SU-DHL-6 (cell line): ENCODE results near the gene UCHL1.

Experiments used
- EZH2phosphoT487 ChIP-seq: fragments of 200-600 bp; sonication (generic), shearing (Covaris generic); conservative IDR thresholded peaks from 2 replicates; pipeline ENCODE4 v1.6.1; 2018; ENCODE audit warnings: mild to moderate bottlenecking, antibody characterized with exemption, low read length, moderate library complexity, mixed read lengths
- TF ChIP-seq, protein P1 (sequence below): fragments of 200-600 bp; sonication (generic); IDR thresholded peaks from one replicate; pipeline ENCODE4 v1.5.1; 2017; ENCODE audit warnings: antibody characterized with exemption, mild to moderate bottlenecking, low read length, moderate library complexity; ENCODE audit not compliant: insufficient read depth, poor library complexity, severe bottlenecking

GRCh38 chr4:41209187-41209586 lies 47.5 kb upstream of the UCHL1 start:
- TF ChIP-seq, protein P1, sequence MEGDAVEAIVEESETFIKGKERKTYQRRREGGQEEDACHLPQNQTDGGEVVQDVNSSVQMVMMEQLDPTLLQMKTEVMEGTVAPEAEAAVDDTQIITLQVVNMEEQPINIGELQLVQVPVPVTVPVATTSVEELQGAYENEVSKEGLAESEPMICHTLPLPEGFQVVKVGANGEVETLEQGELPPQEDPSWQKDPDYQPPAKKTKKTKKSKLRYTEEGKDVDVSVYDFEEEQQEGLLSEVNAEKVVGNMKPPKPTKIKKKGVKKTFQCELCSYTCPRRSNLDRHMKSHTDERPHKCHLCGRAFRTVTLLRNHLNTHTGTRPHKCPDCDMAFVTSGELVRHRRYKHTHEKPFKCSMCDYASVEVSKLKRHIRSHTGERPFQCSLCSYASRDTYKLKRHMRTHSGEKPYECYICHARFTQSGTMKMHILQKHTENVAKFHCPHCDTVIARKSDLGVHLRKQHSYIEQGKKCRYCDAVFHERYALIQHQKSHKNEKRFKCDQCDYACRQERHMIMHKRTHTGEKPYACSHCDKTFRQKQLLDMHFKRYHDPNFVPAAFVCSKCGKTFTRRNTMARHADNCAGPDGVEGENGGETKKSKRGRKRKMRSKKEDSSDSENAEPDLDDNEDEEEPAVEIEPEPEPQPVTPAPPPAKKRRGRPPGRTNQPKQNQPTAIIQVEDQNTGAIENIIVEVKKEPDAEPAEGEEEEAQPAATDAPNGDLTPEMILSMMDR = no peak
- no peak for TF ChIP-seq EZH2phosphoT487
